ENCODE data around the gene CYBA.
"Not testable (repeated sequence)": the region's sequence is repeated elsewhere in the genome, so short reads cannot be mapped to it uniquely, and the experiment has no call there.

Gene CYBA

DNA sequence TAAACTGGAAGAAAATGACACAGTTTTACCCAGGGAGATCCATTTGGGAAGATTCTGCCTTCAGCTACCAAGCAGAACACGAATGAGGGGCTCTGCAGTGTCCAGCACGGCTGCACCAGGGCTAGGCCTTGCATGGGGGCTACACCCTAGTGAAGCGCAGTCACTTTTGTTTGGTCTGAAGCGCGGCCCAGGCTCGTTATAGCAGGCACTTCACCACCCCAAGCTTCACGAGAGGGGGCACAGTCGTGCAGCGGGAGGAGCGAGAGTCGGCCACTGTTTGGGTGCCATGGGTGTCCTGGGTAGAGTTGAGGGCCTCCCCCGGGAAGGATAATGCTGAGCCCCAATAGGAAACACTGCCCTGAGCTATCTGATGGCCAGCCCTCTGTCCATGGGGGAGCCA is 34.1 kb downstream of the CYBA start:
- no peak for DNase-seq
- no peaks in the 10 kb centered on the region for H3K27me3 Mint-ChIP-seq
- peaks cover 24% of the 10 kb centered on the region for H3K4me1 Mint-ChIP-seq
- H3K4me3 Mint-ChIP-seq: no peak overlapping the region
- H3K36me3 Mint-ChIP-seq: peaks cover 32% of the 10 kb centered on the region
- peak overlapping the region; percentile 9 for H3K27ac Mint-ChIP-seq
- CTCF ChIA-PET: no interaction called here
- no peaks in the 10 kb centered on the region for H3K9me3 Mint-ChIP-seq

GRCh38 chr16:88616320-88616719 is 34.5 kb downstream of the CYBA start:
- no peaks in the 10 kb centered on the region for H3K27me3 Mint-ChIP-seq

GRCh38 chr16:88614818-88615580 is 35.9 kb downstream of the CYBA start:
- no peaks in the 10 kb centered on the region for H3K27me3 Mint-ChIP-seq
- CTCF ChIA-PET: no interaction called here
- H3K4me1 Mint-ChIP-seq: peaks cover 15% of the 10 kb centered on the region
- H3K36me3 Mint-ChIP-seq: peaks cover 40% of the 10 kb centered on the region
- DNase-seq: no peak
- no peaks in the 10 kb centered on the region for H3K9me3 Mint-ChIP-seq
- H3K4me3 Mint-ChIP-seq: no peak overlapping the region
- no peak overlapping the region for H3K27ac Mint-ChIP-seq

More at GRCh38 chr16:88616320-88616719, 34.5 kb downstream of the CYBA start:
- Mint-ChIP-seq H3K4me3 (no peak overlapping the region), H3K4me1 (peaks cover 24% of the 10 kb centered on the region), H3K9me3 (no peaks in the 10 kb centered on the region), H3K27ac (peak overlapping the region; percentile 9), H3K36me3 (peaks cover 32% of the 10 kb centered on the region)
- CTCF ChIA-PET: no interaction called here
- no peak for DNase-seq

- no peaks in the 10 kb centered on the region for H3K9me3 Mint-ChIP-seq
- no peaks in the 10 kb centered on the region for H3K27me3 Mint-ChIP-seq
- H3K4me1 Mint-ChIP-seq: peaks cover 6% of the 10 kb centered on the region
- H3K36me3 Mint-ChIP-seq: peaks cover 42% of the 10 kb centered on the region
- DNase-seq: no peak
- H3K27ac Mint-ChIP-seq: no peak overlapping the region
- CTCF ChIA-PET: no interaction called here
- no peak overlapping the region for H3K4me3 Mint-ChIP-seq
Measured at GRCh38 chr16:88613911-88614817, 36.7 kb downstream of the CYBA start.

DNA sequence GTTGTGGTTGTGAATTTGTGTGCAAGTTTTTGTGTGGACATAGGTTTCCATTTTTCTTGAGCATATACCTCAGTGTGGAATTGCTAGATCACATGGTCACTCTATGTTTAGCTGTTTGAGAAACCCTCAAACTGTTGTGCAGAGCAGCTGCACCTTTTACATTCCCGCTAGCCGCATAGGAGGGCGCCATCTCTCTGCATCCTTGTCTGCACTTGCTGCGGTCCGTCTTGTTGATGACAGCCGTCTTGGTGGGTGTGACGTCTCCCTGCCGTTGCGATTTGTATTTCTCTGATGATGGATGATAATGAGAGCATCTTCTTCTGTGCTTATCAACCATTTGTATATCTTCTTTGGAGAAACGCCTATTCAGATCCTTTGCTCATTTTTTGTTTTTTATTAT is 37.6 kb downstream of the CYBA start:
- H3K27ac Mint-ChIP-seq: no peak overlapping the region

DNA sequence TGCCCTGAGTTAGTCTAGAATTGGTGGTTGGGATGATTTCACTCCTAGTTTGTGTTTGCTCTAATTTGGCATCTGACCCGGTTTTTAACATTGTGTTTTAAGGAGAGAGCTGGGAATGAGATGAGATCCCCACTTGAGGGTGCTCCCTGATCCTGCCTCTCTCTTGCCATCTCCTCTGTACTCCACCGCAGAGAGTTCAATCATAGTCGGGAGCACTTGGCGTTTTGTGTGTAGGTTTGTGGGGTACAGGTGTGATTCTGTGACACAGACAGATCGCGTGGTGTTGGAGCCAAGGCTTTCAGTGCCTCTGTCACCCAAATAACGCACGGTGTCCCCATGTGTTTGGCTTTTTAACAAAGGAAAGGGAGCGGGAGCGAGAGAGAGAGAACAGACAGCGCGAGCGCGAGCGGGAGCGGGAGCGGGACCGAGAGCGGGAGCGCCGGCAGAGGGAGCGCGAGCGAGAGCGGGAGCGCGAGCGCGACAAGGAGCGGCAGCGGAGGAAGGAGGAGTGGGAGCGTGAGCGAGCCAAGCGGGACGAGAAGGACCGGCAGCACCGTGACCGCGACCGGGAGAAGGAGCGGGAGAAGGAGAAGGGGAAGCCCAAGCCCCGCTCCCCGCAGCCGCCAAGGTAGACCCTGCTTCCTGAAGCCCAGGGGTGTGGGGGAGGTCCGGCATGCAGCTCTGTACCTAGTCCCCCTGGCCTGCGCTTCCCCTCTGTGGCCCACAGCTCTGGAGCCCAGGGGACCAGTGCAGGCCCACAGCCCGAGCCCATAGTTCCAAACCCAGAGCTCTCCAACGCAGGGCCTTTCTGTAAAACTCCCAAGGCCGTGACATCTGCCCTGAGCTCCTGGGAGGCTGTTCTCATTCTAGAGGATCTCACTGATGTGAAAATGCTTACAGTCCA is 39.7 kb downstream of the CYBA start:
- H3K27ac Mint-ChIP-seq: no peak overlapping the region
- CTCF ChIA-PET: no interaction called here
- no peaks in the 10 kb centered on the region for H3K27me3 Mint-ChIP-seq
- peaks cover 40% of the 10 kb centered on the region for H3K36me3 Mint-ChIP-seq
- no peak for DNase-seq
- no peak overlapping the region for H3K4me3 Mint-ChIP-seq
- H3K4me1 Mint-ChIP-seq: no peaks in the 10 kb centered on the region
- H3K9me3 Mint-ChIP-seq: no peaks in the 10 kb centered on the region

More for the DNA sequence above, 37.6 kb downstream of the CYBA start:
- CTCF ChIA-PET: no interaction called here
- Mint-ChIP-seq H3K27me3 (no peaks in the 10 kb centered on the region), H3K9me3 (no peaks in the 10 kb centered on the region), H3K4me1 (peaks cover 3% of the 10 kb centered on the region), H3K36me3 (peaks cover 43% of the 10 kb centered on the region), H3K4me3 (no peak overlapping the region)
- DNase-seq: no peak

DNA sequence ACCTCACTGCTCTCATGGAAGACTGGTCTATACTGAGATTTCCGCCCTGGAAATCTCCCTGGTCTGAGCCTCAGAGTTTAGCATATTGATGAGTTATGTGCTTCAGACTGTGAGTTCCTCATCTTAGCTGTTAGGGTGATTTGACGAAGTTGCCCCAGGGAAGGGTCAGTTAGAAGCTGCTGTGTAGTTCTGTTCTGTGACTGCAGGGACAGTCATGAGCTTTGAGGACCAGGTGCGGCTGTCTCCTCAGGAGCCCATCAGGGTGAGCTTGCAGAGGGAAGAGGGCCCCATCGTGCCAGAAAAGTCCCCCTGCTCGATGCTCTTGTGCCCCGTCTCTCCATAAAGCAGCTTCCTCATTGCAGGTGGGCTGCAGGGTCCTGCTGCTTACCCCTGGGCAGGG is 40.8 kb downstream of the CYBA start:
- H3K9me3 Mint-ChIP-seq: no peaks in the 10 kb centered on the region
- H3K27ac Mint-ChIP-seq: no peak overlapping the region
- CTCF ChIA-PET: no interaction called here
- H3K27me3 Mint-ChIP-seq: no peaks in the 10 kb centered on the region
- no peak for DNase-seq
- H3K36me3 Mint-ChIP-seq: peaks cover 37% of the 10 kb centered on the region
- H3K4me3 Mint-ChIP-seq: no peak overlapping the region
- H3K4me1 Mint-ChIP-seq: no peaks in the 10 kb centered on the region

GRCh38 chr16:88609426-88609825 is 41.4 kb downstream of the CYBA start:
- not testable (repeated sequence) for H3K4me3 Mint-ChIP-seq, DNase-seq, H3K4me1 Mint-ChIP-seq, H3K27me3 Mint-ChIP-seq, H3K27ac Mint-ChIP-seq, H3K9me3 Mint-ChIP-seq
- peaks cover 34% of the 10 kb centered on the region for H3K36me3 Mint-ChIP-seq
- CTCF ChIA-PET: interaction anchor here (1.2 kb wide), 1 partner anchor 11 kb away, joined by 3 read pairs; no protein-coding TSS in a partner anchor

- no peak overlapping the region for H3K4me3 Mint-ChIP-seq
Measured at GRCh38 chr16:88608076-88608475, 42.8 kb downstream of the CYBA start.

GRCh38 chr16:88606148-88606757 is 44.6 kb downstream of the CYBA start:
- no peak for DNase-seq
- H3K27me3 Mint-ChIP-seq: no peaks in the 10 kb centered on the region
- H3K9me3 Mint-ChIP-seq: no peaks in the 10 kb centered on the region
- H3K27ac Mint-ChIP-seq: no peak overlapping the region
- H3K4me1 Mint-ChIP-seq: no peaks in the 10 kb centered on the region
- CTCF ChIA-PET: no interaction called here
- peaks cover 34% of the 10 kb centered on the region for H3K36me3 Mint-ChIP-seq
- no peak overlapping the region for H3K4me3 Mint-ChIP-seq

More at GRCh38 chr16:88608076-88608475, 42.8 kb downstream of the CYBA start:
- no peaks in the 10 kb centered on the region for H3K9me3 Mint-ChIP-seq
- no peak overlapping the region for H3K27ac Mint-ChIP-seq
- peaks cover 29% of the 10 kb centered on the region for H3K36me3 Mint-ChIP-seq
- CTCF ChIA-PET: interaction anchor here (1.2 kb wide), 1 partner anchor 12 kb away, joined by 3 read pairs; no protein-coding TSS in a partner anchor
- H3K4me1 Mint-ChIP-seq: no peaks in the 10 kb centered on the region
- no peaks in the 10 kb centered on the region for H3K27me3 Mint-ChIP-seq
- no peak for DNase-seq

GRCh38 chr16:88605186-88606147 is 45.4 kb downstream of the CYBA start:
- H3K27ac Mint-ChIP-seq: no peak overlapping the region
- peaks cover 34% of the 10 kb centered on the region for H3K36me3 Mint-ChIP-seq
- DNase-seq: no peak
- H3K9me3 Mint-ChIP-seq: no peaks in the 10 kb centered on the region
- H3K4me1 Mint-ChIP-seq: no peaks in the 10 kb centered on the region
- no peak overlapping the region for H3K4me3 Mint-ChIP-seq
- no peaks in the 10 kb centered on the region for H3K27me3 Mint-ChIP-seq
- CTCF ChIA-PET: no interaction called here

DNA sequence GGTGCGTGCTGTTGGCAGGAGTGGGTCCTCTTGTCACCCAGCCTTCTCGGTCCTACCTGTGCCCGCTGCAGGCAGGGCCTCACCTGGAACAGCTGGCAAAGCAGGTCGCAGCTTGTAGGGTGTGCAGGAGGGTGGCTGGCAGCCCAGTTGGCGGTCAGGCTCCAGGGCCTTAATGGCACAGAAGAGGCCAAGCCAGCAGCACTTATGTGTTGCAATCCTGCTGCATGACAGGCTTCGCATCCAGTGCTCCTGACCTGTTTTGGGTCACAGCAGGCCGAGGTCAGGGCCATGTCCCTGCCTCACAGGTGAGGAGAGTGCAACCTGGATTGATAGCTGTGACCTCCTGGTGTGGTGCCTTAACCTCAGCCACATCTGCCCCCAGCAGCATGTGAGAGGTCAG is 48.8 kb downstream of the CYBA start:
- no peak for DNase-seq
- H3K27ac Mint-ChIP-seq: no peak overlapping the region
- CTCF ChIA-PET: no interaction called here
- no peak overlapping the region for H3K4me3 Mint-ChIP-seq
- peaks cover 25% of the 10 kb centered on the region for H3K36me3 Mint-ChIP-seq
- H3K4me1 Mint-ChIP-seq: no peaks in the 10 kb centered on the region
- H3K27me3 Mint-ChIP-seq: no peaks in the 10 kb centered on the region
- H3K9me3 Mint-ChIP-seq: no peaks in the 10 kb centered on the region
